ENCODE results near the gene SARS2.

DNA sequence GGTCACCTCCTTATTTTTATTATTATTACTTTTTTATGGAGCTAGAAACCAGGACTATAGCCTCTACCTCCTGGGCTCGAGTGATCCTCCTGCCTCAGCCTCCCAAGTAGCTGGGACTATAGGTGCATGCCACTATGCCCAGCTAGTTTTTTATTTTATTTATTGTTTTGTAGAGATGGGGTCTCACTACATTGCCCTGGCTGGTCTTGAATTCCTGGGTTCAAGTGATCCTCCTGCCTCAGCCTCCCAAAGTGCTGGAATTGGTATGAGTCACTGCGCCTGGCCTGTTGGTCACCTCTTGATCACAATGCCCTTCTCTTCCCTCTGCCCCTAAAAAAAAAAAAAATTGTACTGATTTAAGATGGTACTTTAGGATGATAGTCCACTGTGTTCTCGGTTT, 20.6 kb upstream of the SARS2 start:
- TF ChIP-seq, protein P1, sequence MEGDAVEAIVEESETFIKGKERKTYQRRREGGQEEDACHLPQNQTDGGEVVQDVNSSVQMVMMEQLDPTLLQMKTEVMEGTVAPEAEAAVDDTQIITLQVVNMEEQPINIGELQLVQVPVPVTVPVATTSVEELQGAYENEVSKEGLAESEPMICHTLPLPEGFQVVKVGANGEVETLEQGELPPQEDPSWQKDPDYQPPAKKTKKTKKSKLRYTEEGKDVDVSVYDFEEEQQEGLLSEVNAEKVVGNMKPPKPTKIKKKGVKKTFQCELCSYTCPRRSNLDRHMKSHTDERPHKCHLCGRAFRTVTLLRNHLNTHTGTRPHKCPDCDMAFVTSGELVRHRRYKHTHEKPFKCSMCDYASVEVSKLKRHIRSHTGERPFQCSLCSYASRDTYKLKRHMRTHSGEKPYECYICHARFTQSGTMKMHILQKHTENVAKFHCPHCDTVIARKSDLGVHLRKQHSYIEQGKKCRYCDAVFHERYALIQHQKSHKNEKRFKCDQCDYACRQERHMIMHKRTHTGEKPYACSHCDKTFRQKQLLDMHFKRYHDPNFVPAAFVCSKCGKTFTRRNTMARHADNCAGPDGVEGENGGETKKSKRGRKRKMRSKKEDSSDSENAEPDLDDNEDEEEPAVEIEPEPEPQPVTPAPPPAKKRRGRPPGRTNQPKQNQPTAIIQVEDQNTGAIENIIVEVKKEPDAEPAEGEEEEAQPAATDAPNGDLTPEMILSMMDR (IDR thresholded peaks at IDR 0.05; ENCODE audit: insufficient read depth, low read length, poor library complexity, severe bottlenecking): no peak
- TF ChIP-seq EZH2phosphoT487 (conservative IDR thresholded peaks at IDR 0.05; ENCODE audit: low read length): no peak
